ENCODE measurements around the gene DYNLRB1.

Gene DYNLRB1

DNA sequence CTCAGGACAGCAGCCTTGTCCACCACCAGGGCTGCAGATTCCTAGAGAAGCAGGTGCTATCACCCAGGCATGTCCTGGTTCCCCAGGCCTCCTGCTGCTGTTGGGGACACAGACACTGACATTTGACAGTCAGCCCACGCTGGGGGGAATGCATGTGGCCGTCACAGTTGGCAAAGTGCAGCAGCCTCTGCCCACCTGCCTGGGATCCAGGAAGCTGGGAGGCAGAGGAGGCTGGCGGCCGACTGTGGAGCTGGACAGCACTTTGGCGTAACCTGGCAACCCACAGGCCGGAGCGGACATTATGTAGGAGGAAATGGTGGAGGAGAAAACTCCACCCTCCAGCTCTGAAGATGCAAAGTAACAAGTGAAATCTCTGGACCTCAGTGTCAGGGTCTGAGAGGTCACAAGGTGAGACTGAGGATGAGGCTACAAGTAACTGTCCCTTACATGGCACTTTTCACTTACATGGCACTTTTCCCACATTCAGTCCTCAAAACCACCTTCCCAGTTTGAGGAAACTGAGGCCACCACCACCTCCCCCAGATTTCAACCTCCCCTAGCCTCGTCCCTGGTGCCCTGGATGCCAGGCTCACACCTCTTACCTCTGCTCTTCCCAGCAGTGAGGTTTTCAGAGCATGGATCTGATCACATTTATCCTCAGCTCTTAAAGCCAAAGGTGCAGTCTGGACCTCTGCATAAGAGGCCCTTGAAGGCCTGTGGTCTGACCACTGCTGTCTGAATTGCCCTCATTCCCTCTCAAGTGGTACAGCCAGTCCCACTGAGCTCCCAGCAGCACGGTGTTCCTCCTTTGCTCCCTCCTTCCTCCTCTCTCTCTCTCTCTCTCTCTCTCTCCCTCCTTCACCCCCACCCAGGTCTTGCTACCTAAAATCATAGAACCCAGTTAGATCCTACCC is 51.0 kb downstream of the DYNLRB1 start:
- no peaks in the 10 kb centered on the region for H3K4me1 ChIP-seq (ENCODE audit: control insufficient read depth, insufficient read depth, low read length, poor library complexity, severe bottlenecking)
- H3K27me3 ChIP-seq (replicated peaks; ENCODE audit: control insufficient read depth, insufficient read depth, low read length, poor library complexity, severe bottlenecking), result no peaks in the 10 kb centered on the region
- no peak overlapping the region for H3K4me3 ChIP-seq (ENCODE audit: insufficient read depth, low read depth, low read length, poor library complexity, severe bottlenecking)
- H3K9me3 ChIP-seq (ENCODE audit: control insufficient read depth, low read length), result no peaks in the 10 kb centered on the region
- no peak for DNase-seq
- peaks cover 8% of the 10 kb centered on the region for H3K36me3 ChIP-seq (ENCODE audit: control insufficient read depth, insufficient read depth, low read length)
- no peak overlapping the region for H3K27ac ChIP-seq (ENCODE audit: insufficient read depth, low read length, poor library complexity, severe bottlenecking)

DNA sequence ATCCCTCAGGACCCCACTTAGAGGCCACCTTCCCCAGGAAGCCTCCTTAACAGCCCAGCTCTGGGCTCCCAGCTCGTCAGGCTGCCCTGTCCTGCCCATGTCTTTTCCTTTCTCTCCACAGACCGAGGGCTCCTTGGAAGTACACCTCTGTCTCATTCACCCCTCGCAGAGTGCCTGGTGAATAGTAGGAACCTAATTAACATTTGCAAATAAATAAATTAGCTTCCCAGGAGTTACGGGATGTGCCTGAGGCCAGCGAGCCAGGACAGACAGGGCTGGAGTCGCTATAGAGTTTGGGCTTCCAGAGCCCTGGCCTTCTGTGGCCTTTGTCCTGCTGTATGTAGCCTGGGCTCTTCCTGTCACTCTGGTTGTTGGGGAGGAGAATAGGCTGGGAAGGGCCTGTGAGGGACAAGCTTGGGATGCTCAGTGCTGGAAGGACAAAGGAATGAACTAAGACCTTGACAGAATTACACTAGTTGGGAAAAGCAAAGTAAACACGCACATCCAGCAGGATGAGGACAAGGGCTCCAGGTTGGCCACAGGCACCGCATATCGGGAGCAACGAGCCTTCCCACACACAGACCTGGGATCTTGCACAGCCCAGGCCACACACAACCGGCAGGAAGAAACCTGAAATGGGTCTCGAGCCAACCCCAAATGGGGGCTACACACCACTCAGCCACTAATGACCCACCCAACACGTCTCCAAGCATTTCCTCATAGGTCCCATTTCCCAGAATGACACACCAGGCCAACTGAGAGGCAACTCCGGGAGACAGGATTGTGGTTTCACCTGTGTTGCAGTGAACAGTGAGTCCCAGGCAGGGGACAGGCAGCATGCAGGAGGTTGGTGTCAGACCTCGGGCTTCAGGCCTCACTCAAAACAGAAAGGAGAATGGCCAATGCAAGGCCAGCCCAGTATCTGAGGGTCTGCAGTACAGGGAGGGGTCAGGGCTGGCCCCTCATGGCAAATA is 52.0 kb downstream of the DYNLRB1 start:
- Histone ChIP-seq H3K36me3 (ENCODE audit: control insufficient read depth, insufficient read depth, low read length) (peaks cover 8% of the 10 kb centered on the region), H3K9me3 (ENCODE audit: control insufficient read depth, low read length) (no peaks in the 10 kb centered on the region), H3K27me3 (replicated peaks; ENCODE audit: control insufficient read depth, insufficient read depth, low read length, poor library complexity, severe bottlenecking) (no peaks in the 10 kb centered on the region), H3K27ac (ENCODE audit: insufficient read depth, low read length, poor library complexity, severe bottlenecking) (no peak overlapping the region), H3K4me1 (ENCODE audit: control insufficient read depth, insufficient read depth, low read length, poor library complexity, severe bottlenecking) (no peaks in the 10 kb centered on the region), H3K4me3 (ENCODE audit: insufficient read depth, low read depth, low read length, poor library complexity, severe bottlenecking) (no peak overlapping the region)
- DNase-seq, result no peak

DNA sequence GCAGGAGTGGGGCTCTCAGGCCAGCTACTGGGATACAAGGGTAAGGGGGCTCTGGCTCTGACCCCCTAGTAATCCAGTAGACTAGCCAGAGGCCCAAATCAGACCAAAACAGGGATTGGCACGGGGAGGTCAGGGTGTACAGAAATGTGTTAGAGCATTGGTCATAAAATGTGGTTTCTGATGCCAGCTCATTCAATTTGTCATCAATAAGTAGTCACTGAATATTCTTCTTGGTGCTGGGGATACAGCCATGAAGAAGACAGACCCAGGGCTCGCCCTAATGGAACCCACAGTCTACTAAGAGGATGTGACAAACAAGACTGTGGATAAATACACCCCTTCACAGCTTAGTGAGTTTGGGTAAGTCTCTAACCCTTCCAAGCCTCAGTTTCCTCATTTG is 53.4 kb downstream of the DYNLRB1 start:
- peaks cover 14% of the 10 kb centered on the region for H3K36me3 ChIP-seq (ENCODE audit: control insufficient read depth, insufficient read depth, low read length)
- no peaks in the 10 kb centered on the region for H3K27me3 ChIP-seq (replicated peaks; ENCODE audit: control insufficient read depth, insufficient read depth, low read length, poor library complexity, severe bottlenecking)
- H3K9me3 ChIP-seq (ENCODE audit: control insufficient read depth, low read length), result no peaks in the 10 kb centered on the region
- no peak overlapping the region for H3K27ac ChIP-seq (ENCODE audit: insufficient read depth, low read length, poor library complexity, severe bottlenecking)
- no peaks in the 10 kb centered on the region for H3K4me1 ChIP-seq (ENCODE audit: control insufficient read depth, insufficient read depth, low read length, poor library complexity, severe bottlenecking)
- DNase-seq, result no peak
- no peak overlapping the region for H3K4me3 ChIP-seq (ENCODE audit: insufficient read depth, low read depth, low read length, poor library complexity, severe bottlenecking)

DNA sequence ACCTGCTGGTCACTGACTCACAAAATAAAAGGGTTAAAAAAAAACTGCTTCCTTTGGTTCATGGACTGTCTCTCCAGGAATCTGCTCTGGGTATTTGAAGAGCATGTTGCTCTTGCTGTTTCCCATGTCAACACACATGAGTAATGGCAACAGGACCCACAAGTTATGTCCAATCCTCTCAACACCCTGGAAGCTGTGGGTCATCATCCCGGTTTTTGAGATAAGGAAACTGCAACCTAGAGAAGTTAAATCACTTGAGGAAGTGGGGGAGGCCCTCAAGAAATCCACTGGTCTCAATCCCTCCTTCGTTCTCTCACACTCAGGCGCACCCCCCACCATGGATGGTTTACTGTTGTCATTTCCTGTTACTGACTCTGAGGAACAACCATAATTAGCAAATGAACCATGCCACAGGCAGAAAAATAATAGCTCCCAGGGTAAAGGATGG is 54.7 kb downstream of the DYNLRB1 start:
- H3K27ac ChIP-seq (ENCODE audit: insufficient read depth, low read length, poor library complexity, severe bottlenecking), result no peak overlapping the region
- H3K4me3 ChIP-seq (ENCODE audit: insufficient read depth, low read depth, low read length, poor library complexity, severe bottlenecking), result no peak overlapping the region
- DNase-seq, result no peak
- H3K9me3 ChIP-seq (ENCODE audit: control insufficient read depth, low read length), result no peaks in the 10 kb centered on the region
- no peaks in the 10 kb centered on the region for H3K4me1 ChIP-seq (ENCODE audit: control insufficient read depth, insufficient read depth, low read length, poor library complexity, severe bottlenecking)
- H3K36me3 ChIP-seq (ENCODE audit: control insufficient read depth, insufficient read depth, low read length), result peaks cover 18% of the 10 kb centered on the region
- no peaks in the 10 kb centered on the region for H3K27me3 ChIP-seq (replicated peaks; ENCODE audit: control insufficient read depth, insufficient read depth, low read length, poor library complexity, severe bottlenecking)

DNA sequence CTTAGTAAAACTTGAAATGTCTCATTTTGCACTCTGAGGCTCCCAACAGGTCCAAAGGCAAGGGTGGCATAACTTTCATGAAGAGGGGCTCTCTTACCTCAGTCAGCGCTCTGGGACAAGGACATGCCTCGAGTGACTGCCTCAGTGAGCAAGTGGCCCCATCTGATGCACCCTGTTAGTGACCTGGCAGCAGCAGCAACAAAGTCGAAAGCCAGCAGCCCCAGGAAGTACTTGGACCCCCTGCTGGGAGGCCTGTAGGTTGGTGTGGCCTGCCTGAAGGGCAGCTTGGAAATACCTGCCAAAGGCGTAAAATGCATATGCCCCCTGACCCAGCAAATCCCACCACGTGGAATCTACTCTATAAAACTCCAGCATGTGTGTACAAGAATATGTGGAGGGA is 55.5 kb downstream of the DYNLRB1 start:
- H3K4me1 ChIP-seq (ENCODE audit: control insufficient read depth, insufficient read depth, low read length, poor library complexity, severe bottlenecking), result no peaks in the 10 kb centered on the region
- no peaks in the 10 kb centered on the region for H3K27me3 ChIP-seq (replicated peaks; ENCODE audit: control insufficient read depth, insufficient read depth, low read length, poor library complexity, severe bottlenecking)
- H3K4me3 ChIP-seq (ENCODE audit: insufficient read depth, low read depth, low read length, poor library complexity, severe bottlenecking), result no peak overlapping the region
- H3K27ac ChIP-seq (ENCODE audit: insufficient read depth, low read length, poor library complexity, severe bottlenecking), result no peak overlapping the region
- peaks cover 18% of the 10 kb centered on the region for H3K36me3 ChIP-seq (ENCODE audit: control insufficient read depth, insufficient read depth, low read length)
- no peak for DNase-seq
- H3K9me3 ChIP-seq (ENCODE audit: control insufficient read depth, low read length), result no peaks in the 10 kb centered on the region

DNA sequence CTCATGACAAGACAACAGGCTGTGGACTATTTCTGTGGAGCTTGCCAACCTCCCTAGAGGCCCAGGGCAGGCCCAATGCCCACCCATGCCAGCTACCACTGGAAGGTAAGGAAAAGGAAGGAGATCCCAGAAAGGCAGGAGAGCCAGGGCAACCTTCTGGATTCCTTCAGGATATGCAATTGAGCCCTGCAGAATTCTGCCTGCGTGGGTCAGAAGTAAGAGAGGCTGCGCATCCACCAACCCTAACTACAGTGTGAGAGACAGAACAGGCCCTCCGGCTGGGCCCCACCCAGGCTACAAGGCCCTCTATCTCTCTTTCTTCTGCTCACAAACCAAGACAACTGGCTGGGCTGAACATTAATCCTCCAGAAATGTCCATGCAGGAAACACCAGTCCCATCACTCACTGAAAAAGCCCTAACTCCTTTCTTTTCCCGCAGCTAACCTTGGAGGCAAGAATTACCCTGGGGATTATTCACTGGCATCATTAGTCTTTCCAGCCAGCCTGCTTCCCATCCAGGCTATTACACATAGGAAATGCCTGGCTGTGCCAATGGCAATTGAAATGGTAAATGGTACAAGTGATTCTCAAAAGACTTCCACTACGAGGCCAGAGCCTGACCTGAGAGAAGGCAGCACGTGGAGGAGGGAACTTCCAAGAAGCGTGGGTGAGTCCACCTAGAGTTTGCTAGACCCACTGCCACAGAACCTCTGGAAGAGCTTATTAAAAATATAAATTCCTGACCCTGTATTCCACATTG is 57.5 kb downstream of the DYNLRB1 start:
- Histone ChIP-seq H3K27me3 (replicated peaks; ENCODE audit: control insufficient read depth, insufficient read depth, low read length, poor library complexity, severe bottlenecking) (no peaks in the 10 kb centered on the region), H3K36me3 (ENCODE audit: control insufficient read depth, insufficient read depth, low read length) (peaks cover 18% of the 10 kb centered on the region), H3K4me3 (ENCODE audit: insufficient read depth, low read depth, low read length, poor library complexity, severe bottlenecking) (no peak overlapping the region), H3K27ac (ENCODE audit: insufficient read depth, low read length, poor library complexity, severe bottlenecking) (no peak overlapping the region), H3K9me3 (ENCODE audit: control insufficient read depth, low read length) (no peaks in the 10 kb centered on the region), H3K4me1 (ENCODE audit: control insufficient read depth, insufficient read depth, low read length, poor library complexity, severe bottlenecking) (no peaks in the 10 kb centered on the region)
- DNase-seq, result no peak

DNA sequence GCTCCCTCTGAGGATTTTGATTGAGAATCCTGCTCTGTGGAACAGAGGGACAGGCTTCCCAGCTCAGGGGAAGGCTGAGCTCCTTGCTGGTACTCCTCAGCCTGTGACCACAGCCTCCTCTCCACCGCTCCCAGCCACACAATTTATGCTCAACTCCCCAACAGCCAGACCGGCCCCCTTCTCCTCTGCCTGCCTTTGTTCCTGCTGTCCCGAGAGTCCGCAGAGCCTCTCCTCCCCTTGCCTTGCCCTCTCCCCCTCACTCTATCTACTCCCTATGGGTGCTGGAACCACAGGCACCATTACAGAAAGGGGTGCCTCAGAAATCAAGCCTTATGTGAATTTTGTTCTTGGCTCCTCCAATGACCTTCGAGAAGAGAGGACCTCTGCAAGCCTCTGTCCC is 58.2 kb downstream of the DYNLRB1 start:
- no peaks in the 10 kb centered on the region for H3K9me3 ChIP-seq (ENCODE audit: control insufficient read depth, low read length)

DNA sequence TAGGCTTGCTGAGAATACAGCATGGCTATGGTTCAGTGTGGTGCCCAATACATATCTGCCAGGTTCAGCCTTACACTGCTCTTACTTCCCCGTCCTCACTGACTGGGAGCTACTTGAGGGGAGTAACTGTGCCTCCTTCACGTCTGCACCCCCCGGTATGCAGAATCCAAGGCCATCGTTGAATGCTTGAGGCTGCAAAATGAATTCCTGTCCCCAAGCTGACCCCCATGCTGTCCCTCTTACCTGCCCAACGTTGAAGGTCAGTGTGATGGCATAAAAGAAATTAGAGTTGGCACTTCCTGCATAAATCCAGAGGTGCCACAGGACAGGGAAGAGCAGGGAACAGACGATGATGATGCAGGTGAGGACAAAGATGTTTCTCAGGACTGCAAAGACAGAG is 58.6 kb downstream of the DYNLRB1 start:
- Histone ChIP-seq H3K9me3 (ENCODE audit: control insufficient read depth, low read length) (no peaks in the 10 kb centered on the region), H3K4me3 (ENCODE audit: insufficient read depth, low read depth, low read length, poor library complexity, severe bottlenecking) (no peak overlapping the region), H3K4me1 (ENCODE audit: control insufficient read depth, insufficient read depth, low read length, poor library complexity, severe bottlenecking) (peaks cover under 1% of the 10 kb centered on the region), H3K27ac (ENCODE audit: insufficient read depth, low read length, poor library complexity, severe bottlenecking) (no peak overlapping the region), H3K36me3 (ENCODE audit: control insufficient read depth, insufficient read depth, low read length) (peaks cover 18% of the 10 kb centered on the region), H3K27me3 (replicated peaks; ENCODE audit: control insufficient read depth, insufficient read depth, low read length, poor library complexity, severe bottlenecking) (no peaks in the 10 kb centered on the region)
- DNase-seq, result no peak

More for the DNA sequence above, 58.2 kb downstream of the DYNLRB1 start:
- Histone ChIP-seq H3K4me3 (ENCODE audit: insufficient read depth, low read depth, low read length, poor library complexity, severe bottlenecking) (no peak overlapping the region), H3K4me1 (ENCODE audit: control insufficient read depth, insufficient read depth, low read length, poor library complexity, severe bottlenecking) (no peaks in the 10 kb centered on the region), H3K27me3 (replicated peaks; ENCODE audit: control insufficient read depth, insufficient read depth, low read length, poor library complexity, severe bottlenecking) (no peaks in the 10 kb centered on the region), H3K27ac (ENCODE audit: insufficient read depth, low read length, poor library complexity, severe bottlenecking) (no peak overlapping the region), H3K36me3 (ENCODE audit: control insufficient read depth, insufficient read depth, low read length) (peaks cover 18% of the 10 kb centered on the region)
- no peak for DNase-seq

DNA sequence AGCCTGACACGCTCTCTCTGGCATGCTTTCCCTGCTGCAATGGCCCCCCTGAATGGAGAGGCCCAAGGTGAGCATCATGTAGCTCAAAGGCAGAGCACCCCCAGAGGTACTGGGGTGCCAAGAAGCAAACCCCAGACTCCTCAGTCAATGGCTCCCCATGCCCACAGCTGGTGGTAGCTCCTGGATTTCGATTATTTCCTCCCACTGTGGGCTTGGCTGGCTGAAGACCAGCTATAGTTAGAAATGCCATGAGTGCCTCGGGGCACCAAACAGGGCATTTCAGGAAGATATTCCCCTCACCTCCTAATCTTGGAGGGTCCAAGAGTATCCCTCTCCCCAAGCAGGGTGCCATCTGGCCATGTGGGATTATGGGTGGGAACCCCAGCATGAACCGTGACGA is 59.0 kb downstream of the DYNLRB1 start:
- no peak for DNase-seq
- no peak overlapping the region for H3K4me3 ChIP-seq (ENCODE audit: insufficient read depth, low read depth, low read length, poor library complexity, severe bottlenecking)
- peaks cover 18% of the 10 kb centered on the region for H3K36me3 ChIP-seq (ENCODE audit: control insufficient read depth, insufficient read depth, low read length)
- no peaks in the 10 kb centered on the region for H3K27me3 ChIP-seq (replicated peaks; ENCODE audit: control insufficient read depth, insufficient read depth, low read length, poor library complexity, severe bottlenecking)
- H3K27ac ChIP-seq (ENCODE audit: insufficient read depth, low read length, poor library complexity, severe bottlenecking), result no peak overlapping the region
- H3K9me3 ChIP-seq (ENCODE audit: control insufficient read depth, low read length), result no peaks in the 10 kb centered on the region
- peaks cover 5% of the 10 kb centered on the region for H3K4me1 ChIP-seq (ENCODE audit: control insufficient read depth, insufficient read depth, low read length, poor library complexity, severe bottlenecking)

All from effector memory CD4-positive, alpha-beta T cell (primary cell).